ENCODE results near the gene PNPLA5.

PNPLA5 gene

GRCh38 chr22:43837666-43838065 lies 54.1 kb downstream of the PNPLA5 start:
- no peak for DNase-seq (ENCODE audit: extremely low spot score)
- ChIA-PET CTCF (interaction anchor here (0.6 kb wide), 1 partner anchor 939 kb away, joined by 3 read pairs; no protein-coding TSS in a partner anchor), POLR2A (no interaction called here)
- TF ChIP-seq ELF4 (IDR thresholded peaks at IDR 0.05) (no peak), LEF1 (IDR thresholded peaks at IDR 0.05; ENCODE audit: borderline replicate concordance) (no peak), SUZ12 (IDR thresholded peaks at IDR 0.05) (no peak)

DNA sequence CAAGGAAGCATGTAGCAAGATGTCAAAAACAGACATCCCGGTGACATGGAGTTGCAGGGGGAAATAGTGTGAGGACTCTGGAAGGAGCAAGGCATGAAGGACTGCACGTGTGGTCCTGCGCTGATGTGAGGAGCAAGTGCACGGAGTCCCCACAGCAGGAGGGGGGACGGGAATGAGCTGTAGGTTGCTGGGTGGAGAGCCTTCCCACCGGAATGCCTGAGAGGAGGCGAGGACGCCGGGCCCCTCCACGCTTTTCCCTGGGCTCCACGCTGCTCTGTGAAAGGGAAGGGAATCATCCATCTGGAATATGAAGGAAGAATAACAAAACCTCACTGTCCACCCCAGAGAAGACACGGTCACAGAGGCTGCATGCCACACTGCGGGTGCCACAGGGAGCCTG lies 56.1 kb downstream of the PNPLA5 start:
- ChIA-PET CTCF (no interaction called here), POLR2A (no interaction called here)
- no peak for DNase-seq (ENCODE audit: extremely low spot score)
- TF ChIP-seq L3MBTL2 (conservative IDR thresholded peaks at IDR 0.05) (no peak), FOXM1 (IDR thresholded peaks at IDR 0.05; ENCODE audit: borderline replicate concordance) (no peak), TARDBP (IDR thresholded peaks at IDR 0.05) (no peak), NFRKB (IDR thresholded peaks at IDR 0.05) (no peak), HDGF (IDR thresholded peaks at IDR 0.05; ENCODE audit: borderline replicate concordance) (no peak), ZNF384 (IDR thresholded peaks at IDR 0.05) (no peak), CTBP1 (IDR thresholded peaks at IDR 0.05; ENCODE audit: borderline replicate concordance) (no peak), LEF1 (IDR thresholded peaks at IDR 0.05; ENCODE audit: borderline replicate concordance) (no peak), ELF4 (IDR thresholded peaks at IDR 0.05) (no peak), FOXK2 (IDR thresholded peaks at IDR 0.05) (no peak)

DNA sequence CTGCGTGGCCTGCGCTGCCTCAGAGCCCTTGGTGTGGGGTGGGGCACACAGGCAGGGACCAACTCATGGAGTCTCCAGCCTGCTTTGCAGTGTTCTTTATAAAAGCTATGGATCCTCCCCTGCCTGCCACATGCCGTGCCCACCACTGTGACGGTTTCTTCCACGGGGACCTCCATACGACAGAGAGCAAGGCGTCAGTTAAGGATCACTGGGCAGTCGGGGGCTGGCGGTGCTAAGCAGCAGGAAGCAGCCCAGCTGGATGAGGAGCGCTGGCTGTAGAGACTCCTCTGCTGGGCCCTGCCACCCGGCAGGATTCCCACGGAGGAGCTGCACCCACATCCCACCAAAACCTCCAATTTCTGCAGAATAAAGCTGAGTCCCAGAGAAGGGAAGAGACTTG lies 56.6 kb downstream of the PNPLA5 start:
- TF ChIP-seq SUZ12 (IDR thresholded peaks at IDR 0.05), result no peak
- TF ChIP-seq SP1 (IDR thresholded peaks at IDR 0.05), result no peak
- no peak for TF ChIP-seq ZNF384 (IDR thresholded peaks at IDR 0.05)
- TF ChIP-seq FOXA1 (IDR thresholded peaks at IDR 0.05), result no peak
- TF ChIP-seq ARNT (IDR thresholded peaks at IDR 0.05), result no peak
- no peak for DNase-seq (ENCODE audit: extremely low spot score)
- ChIA-PET POLR2A (no interaction called here), CTCF (no interaction called here)

DNA sequence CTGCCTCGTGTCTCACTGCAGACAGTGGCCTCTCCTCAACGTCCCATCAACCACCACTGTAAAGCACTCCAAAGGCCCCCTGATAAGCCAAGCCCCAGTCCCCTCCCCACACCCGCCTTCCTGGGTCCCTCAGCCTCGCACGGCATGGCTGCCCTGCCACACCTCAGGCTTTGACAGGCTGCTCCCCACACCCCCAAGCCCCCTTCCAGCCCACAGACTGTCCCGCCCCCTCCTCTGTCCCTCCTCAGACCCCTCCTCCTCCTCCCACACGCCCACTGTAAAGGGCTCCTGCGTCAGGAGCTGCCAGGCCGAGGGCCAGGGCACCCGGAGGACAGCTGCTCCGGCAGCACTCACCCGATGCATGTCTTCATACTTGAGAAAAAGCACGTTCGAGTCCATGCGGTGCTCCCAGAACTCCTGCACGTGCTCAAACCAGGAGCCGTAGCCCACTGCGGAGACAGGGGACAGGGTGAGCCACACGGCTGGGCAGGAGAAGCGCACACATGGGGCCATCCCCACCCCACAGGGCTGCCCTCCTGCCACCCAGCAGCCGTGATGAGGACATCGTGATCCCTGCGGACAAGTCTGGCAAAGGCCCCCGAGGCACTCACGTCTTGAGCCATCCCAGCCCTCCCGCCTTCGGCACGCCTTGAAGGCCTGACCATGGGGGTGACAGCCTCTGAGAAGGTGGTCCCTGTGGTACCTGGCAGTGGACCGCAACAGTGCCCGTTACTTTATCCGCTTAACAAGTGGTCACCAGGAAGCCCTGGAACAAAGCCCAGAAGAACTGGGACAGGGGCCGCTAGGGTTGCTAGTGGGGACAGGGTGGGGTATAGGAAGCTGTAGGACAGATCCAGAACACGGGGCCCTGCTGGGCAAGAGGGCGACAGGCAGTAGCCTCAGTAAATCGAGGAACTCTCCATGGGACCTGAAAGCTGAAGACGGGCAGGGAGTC lies 58.2 kb downstream of the PNPLA5 start:
- no peak for TF ChIP-seq FOXK2 (IDR thresholded peaks at IDR 0.05)
- no peak for TF ChIP-seq L3MBTL2 (conservative IDR thresholded peaks at IDR 0.05)
- TF ChIP-seq CTBP1 (IDR thresholded peaks at IDR 0.05; ENCODE audit: borderline replicate concordance), result no peak
- no peak for TF ChIP-seq FOXA1 (IDR thresholded peaks at IDR 0.05)
- TF ChIP-seq, protein P1, sequence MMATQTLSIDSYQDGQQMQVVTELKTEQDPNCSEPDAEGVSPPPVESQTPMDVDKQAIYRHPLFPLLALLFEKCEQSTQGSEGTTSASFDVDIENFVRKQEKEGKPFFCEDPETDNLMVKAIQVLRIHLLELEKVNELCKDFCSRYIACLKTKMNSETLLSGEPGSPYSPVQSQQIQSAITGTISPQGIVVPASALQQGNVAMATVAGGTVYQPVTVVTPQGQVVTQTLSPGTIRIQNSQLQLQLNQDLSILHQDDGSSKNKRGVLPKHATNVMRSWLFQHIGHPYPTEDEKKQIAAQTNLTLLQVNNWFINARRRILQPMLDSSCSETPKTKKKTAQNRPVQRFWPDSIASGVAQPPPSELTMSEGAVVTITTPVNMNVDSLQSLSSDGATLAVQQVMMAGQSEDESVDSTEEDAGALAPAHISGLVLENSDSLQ (IDR thresholded peaks at IDR 0.05), result no peak
- TF ChIP-seq SUZ12 (IDR thresholded peaks at IDR 0.05), result no peak
- no peak for TF ChIP-seq ARNT (IDR thresholded peaks at IDR 0.05)
- TF ChIP-seq SP1 (IDR thresholded peaks at IDR 0.05), result no peak
- no peak for TF ChIP-seq TARDBP (IDR thresholded peaks at IDR 0.05)
- TF ChIP-seq HDGF (IDR thresholded peaks at IDR 0.05; ENCODE audit: borderline replicate concordance), result no peak
- TF ChIP-seq NFRKB (IDR thresholded peaks at IDR 0.05), result no peak
- TF ChIP-seq BHLHE40 (IDR thresholded peaks at IDR 0.05; ENCODE audit: borderline replicate concordance), result no peak
- TF ChIP-seq ELF4 (IDR thresholded peaks at IDR 0.05), result no peak
- TF ChIP-seq FOXM1 (IDR thresholded peaks at IDR 0.05; ENCODE audit: borderline replicate concordance), result no peak
- ChIA-PET CTCF (no interaction called here), POLR2A (no interaction called here)
- no peak for DNase-seq (ENCODE audit: extremely low spot score)

DNA sequence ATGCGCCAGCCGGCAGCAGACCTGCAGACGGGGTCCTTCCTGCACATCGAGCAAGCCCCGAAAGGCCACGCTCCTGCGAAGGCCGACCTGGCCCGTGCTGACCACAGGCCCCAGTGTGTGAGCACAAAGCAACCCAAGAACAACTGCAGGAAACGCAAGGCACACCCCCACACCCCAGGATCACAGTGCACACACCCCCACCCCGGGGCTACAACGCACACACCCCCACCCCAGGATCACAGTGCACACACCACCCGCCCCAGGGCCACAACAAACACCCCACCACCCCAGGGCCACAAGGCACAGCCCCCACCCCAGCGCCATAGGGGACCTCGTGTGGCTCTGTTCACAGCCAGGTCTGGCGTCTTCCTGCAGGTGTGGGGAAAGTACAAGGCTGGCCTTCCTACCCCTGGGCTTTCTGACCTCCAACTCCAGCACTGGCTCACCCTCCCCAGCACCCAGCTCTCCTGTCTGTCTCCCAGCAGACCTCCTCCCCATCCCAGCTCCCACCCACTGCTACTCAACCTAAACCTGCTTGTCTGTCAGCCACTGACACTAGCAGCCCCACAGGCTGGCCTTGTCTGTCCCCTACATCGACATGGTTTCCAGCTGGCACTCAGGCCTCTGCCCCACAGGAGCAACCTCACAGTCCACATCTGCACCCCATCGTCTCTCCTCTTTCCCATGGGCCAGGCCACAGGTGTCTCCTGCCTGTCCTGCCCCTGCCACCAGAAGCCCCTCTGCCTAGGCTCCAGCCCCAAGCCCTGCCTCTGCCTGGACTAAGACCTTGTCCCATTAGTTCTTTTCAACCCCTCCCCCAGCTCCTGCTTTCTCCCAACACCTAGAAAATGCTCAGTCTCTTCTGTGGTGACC lies 59.2 kb downstream of the PNPLA5 start:
- ChIA-PET CTCF (no interaction called here), POLR2A (no interaction called here)
- no peak for DNase-seq (ENCODE audit: extremely low spot score)
- TF ChIP-seq L3MBTL2 (conservative IDR thresholded peaks at IDR 0.05) (no peak), ZNF384 (IDR thresholded peaks at IDR 0.05) (no peak), SUZ12 (IDR thresholded peaks at IDR 0.05) (no peak), LEF1 (IDR thresholded peaks at IDR 0.05; ENCODE audit: borderline replicate concordance) (no peak), TARDBP (IDR thresholded peaks at IDR 0.05) (no peak), FOXK2 (IDR thresholded peaks at IDR 0.05) (no peak), FOXM1 (IDR thresholded peaks at IDR 0.05; ENCODE audit: borderline replicate concordance) (no peak), ARNT (IDR thresholded peaks at IDR 0.05) (no peak), NFRKB (IDR thresholded peaks at IDR 0.05) (no peak), BHLHE40 (IDR thresholded peaks at IDR 0.05; ENCODE audit: borderline replicate concordance) (no peak), ELF4 (IDR thresholded peaks at IDR 0.05) (no peak), SP1 (IDR thresholded peaks at IDR 0.05) (no peak)
- TF ChIP-seq, protein P1 (IDR thresholded peaks at IDR 0.05), result no peak

GRCh38 chr22:43831561-43832392 lies 60.0 kb downstream of the PNPLA5 start:
- ChIA-PET CTCF (no interaction called here), POLR2A (no interaction called here)
- no peak for DNase-seq (ENCODE audit: extremely low spot score)
- TF ChIP-seq NFRKB (IDR thresholded peaks at IDR 0.05) (no peak), TARDBP (IDR thresholded peaks at IDR 0.05) (no peak), SUZ12 (IDR thresholded peaks at IDR 0.05) (no peak), FOXK2 (IDR thresholded peaks at IDR 0.05) (no peak), L3MBTL2 (conservative IDR thresholded peaks at IDR 0.05) (no peak), FOXA1 (IDR thresholded peaks at IDR 0.05) (no peak), FOXM1 (IDR thresholded peaks at IDR 0.05; ENCODE audit: borderline replicate concordance) (no peak), ARNT (IDR thresholded peaks at IDR 0.05) (no peak), ELF4 (IDR thresholded peaks at IDR 0.05) (no peak), HDGF (IDR thresholded peaks at IDR 0.05; ENCODE audit: borderline replicate concordance) (no peak)
- TF ChIP-seq, protein P1 (IDR thresholded peaks at IDR 0.05), result no peak
